ENCODE data around the gene SYNRG. TPM values are rescaled to one million over a fixed set of nuclear protein-coding genes. Genes with fewer than 3 reads are reported as not detected.

The SYNRG gene
- total RNA-seq, 1 experiment from 2014 or later: 18.0 TPM

- H3K27ac Mint-ChIP-seq (ENCODE audit: low read depth, unreplicated experiment): peak overlapping the region; percentile 78
- H3K27me3 Mint-ChIP-seq (ENCODE audit: insufficient read depth, unreplicated experiment): no peaks in the 10 kb centered on the region
- H3K4me1 Mint-ChIP-seq (ENCODE audit: insufficient read depth, unreplicated experiment): peaks cover 36% of the 10 kb centered on the region
- intact Hi-C loops (cut with micrococcal nuclease): loop anchor here (2.0 to 5.0 kb wide), 2 partner anchors 43 to 83 kb away; partner anchors contain the start of genes ACACA and TADA2A
- peak; percentile 23 for TF ChIP-seq CTCF (IDR thresholded peaks at IDR 0.05; ENCODE audit: unreplicated experiment)
- peak overlapping the region; percentile 92 for H3K4me3 Mint-ChIP-seq (ENCODE audit: unreplicated experiment)
- peak; percentile 65 for DNase-seq (ENCODE audit: unreplicated experiment)
- POLR2A ChIA-PET: interaction anchor here (0.6 to 8.1 kb wide), 26 partner anchors 9 to 134 kb away, joined by 3 to 130 read pairs (median 8); partner anchors contain the start of genes ACACA, SYNRG and TADA2A
- H3K36me3 Mint-ChIP-seq (ENCODE audit: insufficient read depth, unreplicated experiment): peaks cover 12% of the 10 kb centered on the region
- CTCF ChIA-PET: interaction anchor here (0.7 to 1.4 kb wide), 2 partner anchors 60 to 325 kb away, joined by 3 to 4 read pairs; no protein-coding TSS in a partner anchor
- H3K9me3 Mint-ChIP-seq (ENCODE audit: unreplicated experiment): no peaks in the 10 kb centered on the region
- no TSS peak for BruUV-seq (replicated peaks)
Observed at GRCh38 chr17:37490022-37490587, 119.1 kb downstream of the SYNRG start.

- Mint-ChIP-seq H3K27ac (ENCODE audit: low read depth, unreplicated experiment) (peak within 1 kb of the TSS; percentile 79), H3K36me3 (ENCODE audit: insufficient read depth, unreplicated experiment) (peaks cover 9% of the 10 kb centered on the region), H3K27me3 (ENCODE audit: insufficient read depth, unreplicated experiment) (no peaks in the 10 kb centered on the region), H3K4me1 (ENCODE audit: insufficient read depth, unreplicated experiment) (peaks cover 33% of the 10 kb centered on the region), H3K9me3 (ENCODE audit: unreplicated experiment) (no peaks in the 10 kb centered on the region), H3K4me3 (ENCODE audit: unreplicated experiment) (peak within 1 kb of the TSS; percentile 92)
- DNase-seq (ENCODE audit: unreplicated experiment): peak; percentile 80
- CTCF ChIA-PET: no interaction called here
- POLR2A ChIA-PET: interaction anchor here (0.6 to 8.1 kb wide), 25 partner anchors 9 to 860 kb away, joined by 3 to 130 read pairs (median 5); partner anchors contain the start of genes ACACA, SYNRG and TADA2A
- BruUV-seq (replicated peaks): no TSS peak
- intact Hi-C loops (cut with micrococcal nuclease): loop anchor here (2.0 to 5.0 kb wide), 2 partner anchors 42 to 83 kb away; partner anchors contain the start of genes ACACA and TADA2A
- TF ChIP-seq CTCF (IDR thresholded peaks at IDR 0.05; ENCODE audit: unreplicated experiment): no peak
Observed at GRCh38 chr17:37489197-37490001, 119.8 kb downstream of the SYNRG start, which contains the start of gene DUSP14. Gene DUSP14 (plus strand): TSS chr17:37489891. CDS start chr17:37512273, 22,382 bp downstream.

GRCh38 chr17:37488607-37489196 is 120.5 kb downstream of the SYNRG start:
- peak overlapping the region; percentile 92 for H3K4me3 Mint-ChIP-seq (ENCODE audit: unreplicated experiment)
- ChIA-PET POLR2A (interaction anchor here (0.5 to 8.1 kb wide), 33 partner anchors 8 to 860 kb away, joined by 3 to 130 read pairs (median 5); partner anchors contain the start of genes ACACA, SYNRG and TADA2A), CTCF (interaction anchor here (1.0 kb wide), 1 partner anchor 115 kb away, joined by 11 read pairs; no protein-coding TSS in a partner anchor)
- no peak for TF ChIP-seq CTCF (IDR thresholded peaks at IDR 0.05; ENCODE audit: unreplicated experiment)
- DNase-seq (ENCODE audit: unreplicated experiment): peak; percentile 98
- no peaks in the 10 kb centered on the region for H3K27me3 Mint-ChIP-seq (ENCODE audit: insufficient read depth, unreplicated experiment)
- no peaks in the 10 kb centered on the region for H3K9me3 Mint-ChIP-seq (ENCODE audit: unreplicated experiment)
- no TSS peak for BruUV-seq (replicated peaks)
- intact Hi-C loops (cut with micrococcal nuclease): no loop called here
- peaks cover 30% of the 10 kb centered on the region for H3K4me1 Mint-ChIP-seq (ENCODE audit: insufficient read depth, unreplicated experiment)
- peaks cover 5% of the 10 kb centered on the region for H3K36me3 Mint-ChIP-seq (ENCODE audit: insufficient read depth, unreplicated experiment)
- H3K27ac Mint-ChIP-seq (ENCODE audit: low read depth, unreplicated experiment): peak overlapping the region; percentile 79

All from MCF 10A (cell line).